HG03060 (cell line): ENCODE results near the gene TBKBP1.

Experiments used
- ATAC-seq: cut with Tn5 transposase; IDR thresholded peaks from one replicate; pipeline ENCODE4 v1.9.1; 2021; ENCODE audit warnings: low read depth, moderate number of reproducible peaks; ENCODE audit not compliant: unreplicated experiment

The TBKBP1 gene

DNA sequence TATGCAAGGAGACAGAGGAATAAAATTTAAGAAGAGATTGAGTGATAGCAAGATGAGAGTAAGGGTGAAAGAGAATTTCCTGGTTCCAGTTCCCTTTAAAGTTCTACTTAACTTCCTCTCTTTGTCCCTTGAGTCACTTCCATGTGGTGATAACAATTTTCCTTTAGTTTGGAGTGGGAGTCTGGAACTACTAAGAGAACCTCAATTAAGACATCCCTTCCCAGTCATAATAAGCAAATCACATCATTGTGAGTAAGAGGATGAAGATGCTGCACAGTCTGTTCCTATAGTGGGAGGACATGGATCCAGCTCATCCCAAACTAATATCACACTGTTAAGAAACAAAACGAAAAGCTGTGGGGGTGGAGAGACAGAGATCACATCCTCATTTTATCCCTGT is 63.4 kb downstream of the TBKBP1 start:
- no peak for ATAC-seq

- no peak for ATAC-seq
These were observed 66.6 kb downstream of the TBKBP1 start for GRCh38 chr17:47760409-47761140.
